Tibial nerve (tissue), 3 donors: ENCODE results near the gene KCTD2.

ENCODE experiments used
- CTCF ChIP-seq, 5 experiments: fragments of 200-600 bp in 3 of 5; fragments of 450-650 bp in 2 of 5; sonication (generic) in 3 of 5; IDR thresholded peaks; one replicate each; pipeline ENCODE4 v1.5.1; 2016 to 2019; ENCODE audit warnings: antibody characterized with exemption in 5 of 5, mild to moderate bottlenecking in 3 of 5, moderate library complexity in 2 of 5
- POLR2A ChIP-seq, 2 donors: fragments of 450-650 bp; IDR thresholded peaks; one replicate each; pipeline ENCODE4 v1.6.1; 2017; ENCODE audit warnings: antibody characterized with exemption in 2 of 2, mild to moderate bottlenecking in 2 of 2, moderate library complexity in 2 of 2

DNA sequence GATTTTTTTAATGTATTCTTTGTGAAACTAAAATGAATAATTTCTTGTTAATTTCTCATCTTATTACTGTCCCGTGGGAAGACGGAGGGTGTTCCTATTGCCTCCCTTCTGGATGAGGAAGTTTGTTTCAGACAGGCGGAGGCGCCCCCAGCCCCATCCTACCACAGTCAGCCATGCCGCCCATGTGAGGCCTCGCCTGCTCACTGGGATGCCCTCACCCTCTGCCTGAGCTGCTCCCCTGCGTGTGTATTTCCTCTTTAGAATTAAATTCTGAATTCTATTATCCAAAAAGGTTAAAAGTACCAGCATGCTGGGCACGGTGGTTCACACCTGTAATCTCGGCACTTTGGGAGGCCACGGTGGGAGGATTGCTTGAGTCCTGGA, 14.0 kb downstream of the KCTD2 start:
- TF ChIP-seq CTCF (IDR thresholded peaks at IDR 0.05) (no peak), POLR2A (IDR thresholded peaks at IDR 0.05) (no peak)
